Measurements from ENCODE around the gene MUC6. TPM values are rescaled to one million over a fixed set of nuclear protein-coding genes. Genes with fewer than 3 reads are reported as not detected.

The MUC6 gene
- total RNA-seq, 1 experiment from 2014 or later = not detected

- DNase-seq (ENCODE audit: low read depth) = no peak
Observed at GRCh38 chr11:1009991-1010390, 26.5 kb downstream of the MUC6 start.

DNA sequence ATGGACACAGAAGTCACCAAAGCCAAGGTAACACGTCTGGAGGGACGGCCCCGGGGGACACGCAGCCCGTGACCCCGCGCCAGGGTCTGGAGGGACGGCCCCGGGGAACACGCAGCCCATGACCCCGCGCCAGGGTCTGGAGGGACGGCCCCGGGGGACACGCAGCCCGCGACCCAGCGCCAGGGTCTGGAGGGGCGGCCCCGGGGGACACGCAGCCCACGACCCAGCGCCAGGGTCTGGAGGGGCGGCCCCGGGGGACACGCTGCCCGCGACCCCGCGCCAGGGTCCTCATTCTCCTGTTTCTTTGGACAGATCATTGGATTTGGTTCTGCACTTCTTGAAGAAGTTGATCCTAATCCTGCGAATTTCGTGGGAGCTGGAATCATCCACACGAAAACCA, 27.1 kb downstream of the MUC6 start:
- no peak for DNase-seq (ENCODE audit: low read depth)

- DNase-seq (ENCODE audit: low read depth) = no peak
Observed at GRCh38 chr11:1008803-1009145, 27.7 kb downstream of the MUC6 start.

- no peak for DNase-seq (ENCODE audit: low read depth)
Observed at GRCh38 chr11:1008001-1008802, 28.3 kb downstream of the MUC6 start.

- DNase-seq (ENCODE audit: low read depth) = no peak
Observed at GRCh38 chr11:1007279-1007678, 29.2 kb downstream of the MUC6 start.

DNA sequence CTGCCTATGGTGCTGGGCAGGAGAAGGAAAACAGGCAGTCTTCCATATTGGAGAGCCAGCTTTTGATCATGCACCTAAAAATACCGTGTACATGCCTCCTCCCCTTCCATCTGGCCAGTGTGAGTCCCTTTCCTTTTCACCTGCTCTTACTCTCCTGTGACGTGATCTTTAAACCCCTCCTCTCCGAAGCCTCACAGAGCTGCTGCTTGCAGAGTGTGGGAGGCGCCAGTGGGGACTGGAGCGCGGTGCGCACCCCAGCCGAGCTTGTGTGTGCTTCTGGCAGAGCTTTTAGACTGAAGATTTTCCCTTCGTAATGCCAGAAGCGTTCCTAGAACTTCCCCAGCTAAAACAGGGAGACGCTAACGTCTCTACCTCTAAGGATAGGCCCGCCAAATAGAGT, 29.8 kb downstream of the MUC6 start:
- no peak for DNase-seq (ENCODE audit: low read depth)

DNA sequence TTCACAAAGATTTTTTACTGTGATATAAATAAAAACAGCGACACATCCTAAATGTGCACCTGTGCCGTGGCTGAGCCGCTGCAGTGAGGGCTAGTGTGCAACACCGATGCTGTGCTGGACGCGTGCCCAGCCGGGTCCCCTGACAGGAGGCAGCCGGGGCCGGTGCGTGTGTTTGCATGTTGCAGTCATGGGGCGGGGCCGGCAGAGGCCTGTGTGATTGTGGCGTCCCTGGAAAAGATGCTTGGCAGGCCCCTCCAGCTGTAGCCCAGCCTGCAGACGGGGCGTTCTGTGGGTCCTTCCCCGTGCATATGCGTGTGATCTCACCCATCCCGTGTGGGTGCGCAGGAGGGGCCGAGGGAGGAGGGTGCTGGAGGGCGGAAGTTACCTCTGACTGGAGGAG, 30.6 kb downstream of the MUC6 start:
- DNase-seq (ENCODE audit: low read depth) = no peak

DNA sequence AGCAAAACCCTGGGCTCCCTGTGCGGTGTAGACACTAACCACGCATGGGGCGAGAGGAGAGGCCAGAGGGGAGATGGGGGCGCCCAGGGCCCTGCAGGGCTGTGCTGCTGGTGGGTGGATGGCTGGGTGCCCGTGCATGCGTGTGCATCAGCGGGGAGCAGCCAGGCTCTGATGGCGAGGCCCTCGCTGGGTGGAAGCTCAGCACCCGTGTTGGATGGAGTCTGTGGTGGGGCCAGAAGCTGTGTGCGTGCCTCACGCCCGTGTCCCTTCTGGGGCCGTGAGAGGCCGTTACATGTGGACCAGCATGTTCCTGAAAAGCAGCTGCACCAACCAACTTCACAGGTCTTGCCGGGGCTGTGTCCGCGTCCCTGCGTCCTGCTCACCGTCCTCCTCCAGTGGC, 33.4 kb downstream of the MUC6 start:
- DNase-seq (ENCODE audit: low read depth) = no peak

DNA sequence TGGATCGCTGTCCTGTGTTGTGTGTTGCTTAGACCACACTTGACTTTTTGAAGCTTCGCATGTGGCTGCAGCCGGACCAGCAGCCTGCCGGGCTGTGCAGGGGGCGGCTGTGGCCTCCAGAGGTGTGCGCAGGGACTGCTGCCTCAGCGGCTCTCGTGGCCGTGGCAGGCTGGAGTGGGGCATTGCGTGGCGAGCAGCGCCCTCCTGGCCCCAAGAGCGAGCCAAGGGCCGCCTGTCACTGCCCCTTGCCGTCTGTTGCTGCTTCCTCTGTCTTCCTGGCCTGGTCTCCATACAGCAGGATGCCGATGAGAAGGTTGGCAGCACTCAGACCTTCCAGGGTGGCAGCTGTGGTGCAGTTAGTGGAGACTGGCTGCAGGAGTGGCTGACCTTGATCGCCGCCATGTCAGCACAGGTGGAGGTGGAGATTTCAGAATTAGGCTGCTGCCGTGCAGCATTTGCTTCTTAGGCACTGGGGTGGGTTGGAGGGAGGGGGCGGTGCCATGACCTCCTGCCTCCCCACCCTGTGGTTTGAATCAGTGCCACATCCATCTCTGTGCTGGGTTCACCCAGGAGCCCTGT, 34.0 kb downstream of the MUC6 start:
- no peak for DNase-seq (ENCODE audit: low read depth)

GRCh38 chr11:1001617-1002405, 34.7 kb downstream of the MUC6 start:
- no peak for DNase-seq (ENCODE audit: low read depth)

DNA sequence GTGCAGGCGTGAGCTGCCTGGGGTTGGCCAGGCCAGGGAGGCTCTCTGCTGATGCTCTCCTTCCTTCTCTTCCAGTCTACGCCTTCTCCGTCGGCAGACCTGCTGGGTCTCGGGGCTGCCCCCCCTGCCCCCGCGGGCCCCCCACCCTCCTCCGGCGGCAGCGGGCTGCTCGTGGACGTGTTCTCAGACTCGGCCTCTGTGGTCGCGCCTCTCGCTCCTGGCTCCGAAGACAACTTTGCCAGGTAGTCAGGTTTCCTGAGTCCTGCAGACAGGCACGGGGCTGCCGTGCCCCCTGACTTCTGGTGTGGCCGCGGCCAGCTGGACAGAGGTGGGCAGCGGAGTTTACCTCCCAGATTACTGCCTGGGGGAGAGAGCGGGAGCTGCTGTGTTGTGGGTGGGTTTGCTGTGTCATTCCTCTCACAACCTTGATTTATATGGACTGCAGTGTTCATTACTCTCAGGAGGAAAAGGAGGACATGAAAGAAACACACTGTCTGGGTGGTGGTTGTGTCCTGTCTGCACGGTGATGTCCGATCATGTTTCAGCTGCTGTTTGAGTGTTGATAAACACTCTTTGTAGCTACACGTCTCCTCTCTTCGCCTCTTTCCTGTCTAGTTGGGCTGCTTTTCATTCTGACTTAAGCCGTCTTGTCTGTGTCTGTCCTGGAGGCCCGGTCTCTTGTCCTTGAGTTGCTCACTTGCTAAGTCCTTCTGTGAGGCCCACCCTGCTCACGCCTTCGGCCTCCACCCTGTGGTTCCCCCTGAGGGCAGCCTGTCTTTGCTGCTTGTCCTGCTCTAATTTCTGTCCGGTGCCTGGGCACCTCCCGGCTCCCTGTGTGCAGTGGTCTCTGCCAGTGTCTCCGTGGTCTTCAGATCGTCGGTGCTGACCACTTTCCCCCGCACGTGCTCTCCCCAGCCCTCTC, 35.9 kb downstream of the MUC6 start:
- no peak for DNase-seq (ENCODE audit: low read depth)

- no peak for DNase-seq (ENCODE audit: low read depth)
Observed at GRCh38 chr11:999009-999408, 37.5 kb downstream of the MUC6 start.

GRCh38 chr11:997907-998306, 38.6 kb downstream of the MUC6 start:
- DNase-seq (ENCODE audit: low read depth) = no peak

GRCh38 chr11:996681-997080, 39.8 kb downstream of the MUC6 start:
- no peak for DNase-seq (ENCODE audit: low read depth)

- DNase-seq (ENCODE audit: low read depth) = no peak
Observed at GRCh38 chr11:995752-996420, 40.6 kb downstream of the MUC6 start.

- DNase-seq (ENCODE audit: low read depth) = no peak
Observed at GRCh38 chr11:995044-995751, 41.3 kb downstream of the MUC6 start.

- DNase-seq (ENCODE audit: low read depth) = no peak
Observed at GRCh38 chr11:993632-994167, 42.8 kb downstream of the MUC6 start.

- no peak for DNase-seq (ENCODE audit: low read depth)
Observed at GRCh38 chr11:992577-992976, 43.9 kb downstream of the MUC6 start.

GRCh38 chr11:991711-992307, 44.7 kb downstream of the MUC6 start:
- no peak for DNase-seq (ENCODE audit: low read depth)

- DNase-seq (ENCODE audit: low read depth) = no peak
Observed at GRCh38 chr11:991034-991433, 45.5 kb downstream of the MUC6 start.

Data from HT1080 (cell line).